A172 (cell line): ENCODE results near the gene PREPL. TPM values are rescaled to one million over a fixed set of nuclear protein-coding genes. Genes with fewer than 3 reads are reported as not detected.
"Not testable (repeated sequence)": the region's sequence is repeated elsewhere in the genome, so short reads cannot be mapped to it uniquely, and the experiment has no call there.

Source experiments
- DNase-seq: peaks from one replicate; pipeline ENCODE4 v3.0.0-alpha.2; 2015; ENCODE audit warnings: low spot score
- total RNA-seq: library from RNA; depleted of rRNA; stranded (reverse); fragments of >200 nt; shearing (Covaris generic); gene quantifications from 2 replicates; pipeline ENCODE4 v1.2.3, GENCODE V29; 2014

Gene PREPL
- total RNA-seq, 1 experiment from 2014 or later = 62.7 TPM

- no peak for DNase-seq
Observed at GRCh38 chr2:44348400-44348799, 12.9 kb downstream of the PREPL start.

DNA sequence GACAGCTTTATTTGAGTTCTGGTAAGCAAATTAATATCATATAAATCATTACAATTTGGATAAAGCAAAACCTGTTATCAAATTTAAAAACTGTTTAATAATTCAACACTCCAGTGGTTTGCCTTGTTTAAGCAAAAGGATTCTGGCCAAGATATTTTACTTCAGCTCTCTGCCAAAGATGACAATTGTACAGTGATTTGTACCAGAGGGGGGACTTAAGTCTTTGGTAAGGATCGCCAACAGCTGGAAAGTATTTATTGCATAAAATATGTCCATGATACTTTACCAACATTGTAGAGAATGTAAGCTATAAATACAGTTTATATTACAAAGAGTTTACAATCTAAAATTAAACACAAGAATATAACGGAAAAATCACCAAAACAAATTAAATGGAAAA lies 13.8 kb downstream of the PREPL start:
- DNase-seq = no peak

- peak; percentile 4 for DNase-seq
Observed at GRCh38 chr2:44342854-44343253, 18.4 kb downstream of the PREPL start.

DNA sequence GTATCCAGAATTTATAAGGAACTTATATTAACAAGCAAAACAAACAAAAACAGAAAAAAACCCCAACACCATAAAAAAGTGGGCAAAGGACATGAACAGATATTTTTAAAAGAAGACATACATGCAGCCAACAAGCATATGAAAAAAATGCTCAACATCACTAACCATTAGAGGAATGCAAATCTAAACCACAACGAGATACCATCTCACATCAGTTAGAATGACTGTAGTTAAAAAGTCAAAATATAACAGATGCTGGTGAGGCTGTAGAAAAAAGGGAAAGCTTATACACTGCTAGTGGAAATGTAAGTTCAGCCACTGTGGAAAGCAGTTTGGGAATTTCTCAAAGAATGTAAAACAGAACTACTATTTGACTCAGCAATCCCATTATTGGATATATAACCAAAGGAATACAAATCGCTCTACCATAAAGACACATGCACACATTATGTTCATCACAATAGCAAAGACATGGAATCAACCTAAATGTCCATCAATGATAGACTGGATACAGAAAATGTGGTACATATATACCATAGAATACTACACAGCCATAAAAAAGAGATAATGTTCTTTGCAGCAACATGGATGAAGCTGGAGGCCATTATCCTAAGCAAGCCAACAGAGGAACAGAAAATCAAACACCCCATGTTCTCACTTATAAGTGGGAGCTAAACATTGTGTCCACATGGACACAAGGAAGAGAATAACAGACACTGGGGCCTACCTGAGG lies 25.3 kb downstream of the PREPL start:
- peak; percentile 11 for DNase-seq

- DNase-seq = no peak
Observed at GRCh38 chr2:44333994-44334393, 27.3 kb downstream of the PREPL start.

DNA sequence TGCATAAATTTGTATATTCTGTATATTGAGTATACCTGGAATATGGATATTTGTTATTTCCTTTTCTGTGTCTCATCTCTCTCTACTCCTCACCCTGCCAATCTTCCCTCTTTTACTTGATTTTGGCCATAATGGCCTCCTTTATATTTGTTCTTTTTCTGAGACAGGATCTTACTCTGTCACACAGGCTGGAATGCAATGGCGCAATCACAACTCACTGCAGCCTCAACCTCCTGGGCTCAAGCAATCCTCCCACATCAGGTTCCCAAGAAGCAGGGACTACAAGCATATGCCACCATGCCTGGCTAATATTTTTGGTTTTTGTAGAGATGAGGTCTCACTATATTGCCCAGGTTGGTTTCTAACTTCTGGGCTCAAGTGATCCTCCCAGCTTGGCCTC lies 30.5 kb downstream of the PREPL start:
- no peak for DNase-seq

DNA sequence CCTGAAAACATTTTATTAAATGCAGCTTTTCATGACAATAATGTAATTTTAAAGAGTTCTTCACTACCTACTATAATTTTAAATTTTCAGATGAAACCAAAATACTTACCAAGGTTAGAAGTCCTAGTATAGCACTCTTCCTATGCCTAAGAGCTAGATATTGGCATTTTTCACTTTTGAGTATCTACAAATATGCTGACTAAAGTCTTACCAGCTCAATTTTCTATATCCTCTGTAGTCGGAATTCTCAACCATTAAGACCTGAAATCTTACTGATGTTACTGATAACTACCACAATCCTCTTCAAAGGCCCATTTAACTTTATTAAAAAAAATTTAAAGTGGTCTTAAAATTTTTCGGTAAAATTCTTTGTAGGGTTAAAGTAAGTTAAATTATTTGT lies 32.0 kb downstream of the PREPL start:
- DNase-seq = no peak

DNA sequence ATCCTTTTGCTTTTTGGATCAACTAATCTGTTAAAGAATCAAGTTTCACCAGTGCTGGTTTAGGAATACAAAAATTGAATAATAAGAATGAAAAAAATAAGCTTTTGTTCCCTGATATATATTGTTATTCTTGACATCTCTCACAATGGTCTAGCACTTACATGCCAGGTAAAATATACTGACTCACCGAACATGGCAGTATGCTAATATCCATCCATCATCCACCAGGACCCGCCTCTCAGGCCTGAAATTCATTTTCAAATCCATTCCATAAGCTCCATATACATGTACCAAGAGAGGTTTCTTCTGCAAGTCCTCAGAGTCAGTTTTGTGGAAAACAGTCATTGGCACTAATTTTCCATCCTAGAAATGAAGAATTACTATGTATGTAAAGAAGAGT lies 32.5 kb downstream of the PREPL start:
- DNase-seq = no peak

GRCh38 chr2:44326548-44327264 lies 34.6 kb downstream of the PREPL start:
- DNase-seq = no peak

GRCh38 chr2:44325897-44326296 lies 35.4 kb downstream of the PREPL start:
- DNase-seq = no peak

DNA sequence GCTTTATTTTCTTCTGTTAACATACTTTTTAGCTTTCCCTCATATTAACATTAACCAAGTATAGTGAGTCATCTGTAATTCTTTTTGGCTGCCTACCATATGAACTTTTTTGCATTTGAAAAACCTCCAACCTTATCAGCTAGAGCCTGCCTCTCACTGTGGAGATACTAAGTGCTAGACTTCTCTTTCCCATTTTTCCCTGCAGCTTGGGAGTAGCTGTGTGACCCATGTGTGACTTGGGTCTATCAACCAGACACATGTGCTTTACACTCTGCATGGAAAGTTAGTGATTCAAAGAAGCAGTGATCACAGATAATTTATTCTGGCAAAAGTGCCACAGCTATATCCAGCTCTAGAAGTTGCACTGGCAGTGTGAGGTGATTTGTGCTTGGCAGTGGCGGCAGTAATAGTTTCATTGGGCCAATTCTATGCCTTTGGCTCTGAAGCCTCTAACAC lies 36.3 kb downstream of the PREPL start:
- peak; percentile 54 for DNase-seq

DNA sequence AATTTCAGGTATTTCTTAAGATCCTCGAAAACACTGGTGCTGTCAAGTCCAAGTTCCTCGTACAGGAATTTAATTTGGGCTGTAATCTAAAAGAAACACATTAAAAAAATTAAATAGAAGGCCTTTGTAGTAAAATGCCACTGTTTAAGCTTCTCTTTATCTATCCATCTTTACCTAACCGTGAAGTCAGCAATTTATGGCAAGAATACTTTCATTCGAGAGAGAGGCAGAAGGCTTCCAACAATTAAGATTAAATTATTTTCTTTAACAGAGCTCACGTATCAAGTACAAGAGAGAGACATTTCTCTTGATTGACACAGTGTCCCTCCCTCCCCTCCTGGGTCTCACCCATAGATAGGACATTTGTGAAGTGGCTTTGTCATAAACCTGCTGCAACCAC lies 39.9 kb downstream of the PREPL start:
- DNase-seq = no peak

- DNase-seq = no peak
Observed at GRCh38 chr2:44320832-44321231, 40.5 kb downstream of the PREPL start.

DNA sequence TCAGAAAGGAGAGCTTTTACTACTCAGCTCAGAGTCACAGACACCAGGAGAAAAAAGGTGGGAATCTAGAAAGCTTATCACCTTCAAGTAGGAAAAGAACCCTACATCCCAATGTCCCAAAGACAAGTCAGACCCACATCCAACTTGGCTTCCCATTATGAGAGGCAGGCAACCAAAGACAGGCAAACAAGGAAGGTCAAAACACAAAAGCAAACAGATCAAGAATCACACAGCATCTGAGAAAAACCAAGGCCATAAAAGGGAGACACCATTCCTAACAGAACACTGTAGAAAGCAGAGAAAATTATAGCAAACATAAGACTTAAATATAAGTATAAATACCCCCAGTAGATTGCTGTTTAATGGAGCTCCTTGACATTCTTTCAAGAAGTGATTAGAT lies 45.3 kb downstream of the PREPL start:
- no peak for DNase-seq

DNA sequence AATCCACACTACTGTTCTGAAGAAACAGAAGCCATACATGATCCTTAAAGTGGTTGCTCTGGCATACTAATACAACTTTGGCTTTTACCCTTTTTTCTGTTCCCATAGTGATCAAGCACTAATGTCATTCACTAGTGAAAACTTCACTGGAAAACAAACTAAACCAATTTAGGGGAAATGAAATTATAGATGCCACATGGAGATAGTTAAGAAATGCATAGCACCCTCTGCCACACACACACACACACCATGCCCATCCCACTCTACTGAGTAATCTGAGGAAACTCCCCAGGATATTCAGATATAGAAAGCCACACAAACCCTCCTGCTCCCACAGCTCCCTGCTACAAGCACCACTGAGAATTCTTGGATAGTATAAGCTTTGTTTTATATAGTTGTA lies 46.9 kb downstream of the PREPL start:
- DNase-seq = no peak

DNA sequence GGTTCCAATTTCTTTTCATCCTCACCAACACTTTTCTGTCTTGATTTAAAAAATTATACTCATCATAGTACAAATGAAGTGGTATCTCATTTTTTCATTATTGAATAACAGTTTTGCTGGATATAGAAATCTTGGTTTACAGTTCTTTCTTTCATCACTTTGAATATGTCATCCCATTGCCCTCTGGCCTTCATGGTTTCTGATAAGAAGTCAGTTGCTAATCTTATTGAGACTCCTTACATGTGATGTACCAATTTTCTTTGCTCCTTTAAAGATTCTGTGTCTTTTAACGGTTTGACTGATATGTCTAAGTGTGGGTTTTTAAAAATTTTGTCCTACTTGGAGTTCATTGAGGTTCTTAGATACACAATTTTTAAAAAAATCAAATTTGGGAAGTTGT lies 51.0 kb downstream of the PREPL start:
- no peak for DNase-seq

- DNase-seq = no peak
Observed at GRCh38 chr2:44305882-44306281, 55.4 kb downstream of the PREPL start.

GRCh38 chr2:44304258-44304657 lies 57.0 kb downstream of the PREPL start:
- DNase-seq = no peak

DNA sequence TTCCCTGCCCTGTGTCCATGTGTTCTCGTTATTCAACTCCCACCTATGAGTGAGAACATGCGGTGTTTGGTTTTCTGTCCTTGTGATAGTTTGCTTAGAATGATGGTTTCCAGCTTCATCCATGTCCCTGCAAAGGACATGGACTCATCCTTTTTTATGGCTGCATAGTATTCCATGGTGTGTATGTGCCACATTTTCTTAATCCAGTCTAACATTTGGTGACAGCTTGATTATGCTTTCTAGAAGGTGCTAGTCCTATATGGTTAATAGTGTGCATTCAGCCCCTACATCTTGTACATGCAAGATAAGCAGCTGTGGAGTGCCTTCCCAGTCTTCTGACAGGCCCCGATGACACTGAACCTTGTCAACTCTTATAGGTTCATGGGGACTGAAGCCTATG lies 57.5 kb downstream of the PREPL start:
- not testable (repeated sequence) for DNase-seq

GRCh38 chr2:44301111-44301510 lies 60.2 kb downstream of the PREPL start:
- DNase-seq = no peak

DNA sequence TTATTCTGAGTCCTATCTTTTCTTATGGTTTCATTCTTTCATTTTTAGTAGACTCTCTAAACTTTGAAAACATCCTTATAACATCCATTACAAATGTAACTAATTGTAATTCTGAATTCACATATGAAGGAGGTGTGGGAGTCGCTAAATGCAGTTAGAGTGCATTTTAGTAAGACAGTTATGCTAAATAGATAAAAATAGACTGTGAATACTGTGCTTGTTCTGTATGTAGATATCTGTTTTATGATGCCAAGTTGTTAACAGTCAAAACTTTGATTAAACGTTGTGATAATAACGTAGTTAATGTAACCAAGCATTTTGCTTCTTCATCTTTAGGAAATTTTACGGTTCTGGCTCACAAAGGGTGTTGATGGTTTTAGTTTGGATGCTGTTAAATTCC lies 61.7 kb downstream of the PREPL start:
- DNase-seq = no peak

GRCh38 chr2:44297431-44297830 lies 63.9 kb downstream of the PREPL start:
- DNase-seq = no peak

- DNase-seq = no peak
Observed at GRCh38 chr2:44296653-44297052, 64.6 kb downstream of the PREPL start.
